Neural progenitor cell (in vitro differentiated cells): ENCODE measurements around the gene ZSCAN2. TPM values are rescaled to one million over a fixed set of nuclear protein-coding genes. Genes with fewer than 3 reads are reported as not detected.

Experiments used
- DNase-seq: peaks from one replicate; pipeline ENCODE4 v3.0.0-alpha.2; 2016; ENCODE audit warnings: low spot score
- H2AFZ ChIP-seq: fragments of 200-600 bp; sonication (generic); replicated peaks from 2 replicates; pipeline ENCODE4 v1.6.1; 2016; ENCODE audit warnings: antibody characterized with exemption
- H3F3A ChIP-seq: fragments of 200-600 bp; sonication (generic); 2 replicates; pipeline ENCODE4 v1.6.1; 2016; ENCODE audit warnings: antibody characterized with exemption, low read depth
- H3K27ac ChIP-seq: fragments of 200-600 bp; sonication (generic); 2 replicates; pipeline ENCODE4 v1.5.1; 2016; ENCODE audit warnings: mild to moderate bottlenecking
- H3K27me3 ChIP-seq: fragments of 200-600 bp; sonication (generic); 2 replicates; pipeline ENCODE4 v1.6.1; 2016; ENCODE audit warnings: mild to moderate bottlenecking, moderate library complexity
- H3K36me3 ChIP-seq: fragments of 200-600 bp; sonication (generic); 2 replicates; pipeline ENCODE4 v1.5.1; 2016
- H3K4me1 ChIP-seq: fragments of 200-600 bp; sonication (generic); 2 replicates; pipeline ENCODE4 v1.6.1; 2016; ENCODE audit warnings: mixed run types
- H3K4me2 ChIP-seq: fragments of 200-600 bp; sonication (generic); 2 replicates; pipeline ENCODE4 v1.6.1; 2016
- H3K4me3 ChIP-seq: fragments of 200-600 bp; sonication (generic); 2 replicates; pipeline ENCODE4 v1.5.1; 2016
- H3K79me2 ChIP-seq: fragments of 200-600 bp; sonication (generic); 2 replicates; pipeline ENCODE4 v1.6.1; 2016; ENCODE audit warnings: low read depth
- H3K9ac ChIP-seq: fragments of 200-600 bp; sonication (generic); 2 replicates; pipeline ENCODE4 v1.6.1; 2016
- H3K9me3 ChIP-seq: fragments of 200-600 bp; sonication (generic); 2 replicates; pipeline ENCODE4 v1.5.1; 2016; ENCODE audit warnings: low read depth
- H4K20me1 ChIP-seq: fragments of 200-600 bp; sonication (generic); 2 replicates; pipeline ENCODE4 v1.6.1; 2016; ENCODE audit warnings: low read depth
- H3K27ac Mint-ChIP-seq: 3 replicates; pipeline ENCODE4 v1.8.0; 2021; ENCODE audit warnings: mixed read lengths
- H3K27me3 Mint-ChIP-seq: 2 replicates; pipeline ENCODE4 v1.8.0; 2022; ENCODE audit warnings: low read depth, mild to moderate bottlenecking, inconsistent platforms, moderate library complexity, mixed read lengths; ENCODE audit not compliant: insufficient read depth
- H3K36me3 Mint-ChIP-seq: 3 replicates; pipeline ENCODE4 v1.8.0; 2021; ENCODE audit warnings: mixed read lengths
- H3K4me1 Mint-ChIP-seq: 3 replicates; pipeline ENCODE4 v1.8.0; 2021; ENCODE audit warnings: mixed read lengths
- H3K4me3 Mint-ChIP-seq: 3 replicates; pipeline ENCODE4 v1.8.0; 2021; ENCODE audit warnings: mild to moderate bottlenecking, moderate library complexity, mixed read lengths
- H3K9me3 Mint-ChIP-seq: 3 replicates; pipeline ENCODE4 v1.8.0; 2020; ENCODE audit warnings: mixed read lengths
- CTCF ChIP-seq: fragments of 200-600 bp; sonication (generic); IDR thresholded peaks from 2 replicates; pipeline ENCODE4 v1.5.1; 2017; ENCODE audit warnings: antibody characterized with exemption, mild to moderate bottlenecking
- EZH2 ChIP-seq: fragments of 200-600 bp; sonication (generic); IDR thresholded peaks from 2 replicates; pipeline ENCODE4 v1.6.1; 2017; ENCODE audit warnings: antibody characterized with exemption, mild to moderate bottlenecking, moderate library complexity
- EZH2phosphoT487 ChIP-seq: fragments of 200-600 bp; sonication (generic); IDR thresholded peaks from 2 replicates; pipeline ENCODE4 v1.6.1; 2017; ENCODE audit warnings: antibody characterized with exemption
- total RNA-seq: library from RNA; depleted of rRNA; stranded (reverse); fragments of >200 nt; gene quantifications from 2 replicates; pipeline ENCODE4 v1.2.3, GENCODE V29; 2015; ENCODE audit warnings: low replicate concordance

Gene ZSCAN2
- total RNA-seq, 1 donor from 2014 or later = 6.7 TPM

GRCh38 chr15:84643838-84644237 lies 43.0 kb downstream of the ZSCAN2 start:
- TF ChIP-seq CTCF (no peak), EZH2phosphoT487 (no peak), EZH2 (no peak)
- H3K36me3 Mint-ChIP-seq = peaks cover 50% of the 10 kb centered on the region
- no peaks in the 10 kb centered on the region for H3K36me3 ChIP-seq

GRCh38 chr15:84645496-84645895 lies 44.7 kb downstream of the ZSCAN2 start:
- Histone ChIP-seq H3K4me1 (no peaks in the 10 kb centered on the region), H3K27me3 (no peaks in the 10 kb centered on the region), H3F3A (peaks cover under 1% of the 10 kb centered on the region), H4K20me1 (no peaks in the 10 kb centered on the region), H3K79me2 (no peaks in the 10 kb centered on the region), H3K4me2 (no peak overlapping the region), H3K9ac (no peak overlapping the region), H2AFZ (no peak overlapping the region), H3K9me3 (no peaks in the 10 kb centered on the region), H3K36me3 (no peaks in the 10 kb centered on the region), H3K27ac (no peak overlapping the region), H3K4me3 (no peak overlapping the region)
- TF ChIP-seq EZH2phosphoT487 (no peak), EZH2 (no peak), CTCF (no peak)
- no peaks in the 10 kb centered on the region for H3K27me3 Mint-ChIP-seq
- H3K36me3 Mint-ChIP-seq = peaks cover 42% of the 10 kb centered on the region
- H3K9me3 Mint-ChIP-seq = no peaks in the 10 kb centered on the region
- no peak overlapping the region for H3K4me3 Mint-ChIP-seq
- no peak overlapping the region for H3K27ac Mint-ChIP-seq
- H3K4me1 Mint-ChIP-seq = peaks cover 2% of the 10 kb centered on the region
- DNase-seq = no peak

More at GRCh38 chr15:84643838-84644237, 43.0 kb downstream of the ZSCAN2 start:
- no peak overlapping the region for H3K4me3 ChIP-seq
- H3K27ac Mint-ChIP-seq = no peak overlapping the region
- H3K9me3 Mint-ChIP-seq = no peaks in the 10 kb centered on the region
- H3K4me1 ChIP-seq = no peaks in the 10 kb centered on the region
- peaks cover 13% of the 10 kb centered on the region for H3F3A ChIP-seq
- DNase-seq = no peak
- no peak overlapping the region for H3K9ac ChIP-seq
- H3K4me3 Mint-ChIP-seq = no peak overlapping the region
- peaks cover 4% of the 10 kb centered on the region for H3K4me1 Mint-ChIP-seq
- no peaks in the 10 kb centered on the region for H3K9me3 ChIP-seq
- no peak overlapping the region for H3K4me2 ChIP-seq
- no peaks in the 10 kb centered on the region for H3K27me3 Mint-ChIP-seq
- no peaks in the 10 kb centered on the region for H3K27me3 ChIP-seq
- H4K20me1 ChIP-seq = no peaks in the 10 kb centered on the region
- no peak overlapping the region for H3K27ac ChIP-seq
- no peak overlapping the region for H2AFZ ChIP-seq
- no peaks in the 10 kb centered on the region for H3K79me2 ChIP-seq

GRCh38 chr15:84645997-84646396 lies 45.2 kb downstream of the ZSCAN2 start:
- no peaks in the 10 kb centered on the region for H3K27me3 Mint-ChIP-seq
- H3K36me3 Mint-ChIP-seq = peaks cover 40% of the 10 kb centered on the region
- H3F3A ChIP-seq = no peaks in the 10 kb centered on the region
- no peaks in the 10 kb centered on the region for H3K9me3 Mint-ChIP-seq
- H4K20me1 ChIP-seq = no peaks in the 10 kb centered on the region
- TF ChIP-seq EZH2phosphoT487 (no peak), EZH2 (no peak), CTCF (no peak)
- DNase-seq = no peak
- no peak overlapping the region for H3K4me3 Mint-ChIP-seq
- H2AFZ ChIP-seq = no peak overlapping the region
- no peaks in the 10 kb centered on the region for H3K36me3 ChIP-seq
- peaks cover 2% of the 10 kb centered on the region for H3K4me1 Mint-ChIP-seq
- no peak overlapping the region for H3K4me2 ChIP-seq
- H3K27ac Mint-ChIP-seq = no peak overlapping the region
- H3K9ac ChIP-seq = no peak overlapping the region
- no peak overlapping the region for H3K27ac ChIP-seq
- H3K27me3 ChIP-seq = no peaks in the 10 kb centered on the region
- H3K9me3 ChIP-seq = no peaks in the 10 kb centered on the region
- no peaks in the 10 kb centered on the region for H3K4me1 ChIP-seq
- H3K4me3 ChIP-seq = no peak overlapping the region
- H3K79me2 ChIP-seq = no peaks in the 10 kb centered on the region
